GM12801 (cell line): ENCODE results near the gene TRIM38.

Experiments
- TF ChIP-seq, protein P1 (sequence below): IDR thresholded peaks from one replicate; pipeline ENCODE4 v1.5.1; 2011; ENCODE audit warnings: control low read depth; ENCODE audit not compliant: insufficient read length; ENCODE audit errors: extremely low read depth

The TRIM38 gene

DNA sequence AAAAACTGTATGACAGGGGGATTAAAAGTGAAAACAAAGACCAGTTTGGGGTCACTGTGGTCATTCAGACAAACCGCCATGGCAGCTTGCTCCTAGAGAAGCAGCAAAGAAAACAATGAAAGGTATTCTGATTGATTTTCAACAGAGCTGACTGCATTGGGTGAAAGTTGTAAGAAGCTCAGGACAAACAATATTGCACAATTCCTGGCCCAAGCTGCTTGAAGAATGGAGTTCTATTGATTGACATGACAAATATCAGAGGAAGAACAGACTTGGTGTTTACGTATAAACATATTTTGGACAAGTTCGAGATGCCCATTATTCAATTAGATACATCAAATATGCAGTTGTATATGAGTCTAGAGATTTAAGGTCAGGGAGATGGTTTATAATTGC, 62.0 kb downstream of the TRIM38 start:
- TF ChIP-seq, protein P1, sequence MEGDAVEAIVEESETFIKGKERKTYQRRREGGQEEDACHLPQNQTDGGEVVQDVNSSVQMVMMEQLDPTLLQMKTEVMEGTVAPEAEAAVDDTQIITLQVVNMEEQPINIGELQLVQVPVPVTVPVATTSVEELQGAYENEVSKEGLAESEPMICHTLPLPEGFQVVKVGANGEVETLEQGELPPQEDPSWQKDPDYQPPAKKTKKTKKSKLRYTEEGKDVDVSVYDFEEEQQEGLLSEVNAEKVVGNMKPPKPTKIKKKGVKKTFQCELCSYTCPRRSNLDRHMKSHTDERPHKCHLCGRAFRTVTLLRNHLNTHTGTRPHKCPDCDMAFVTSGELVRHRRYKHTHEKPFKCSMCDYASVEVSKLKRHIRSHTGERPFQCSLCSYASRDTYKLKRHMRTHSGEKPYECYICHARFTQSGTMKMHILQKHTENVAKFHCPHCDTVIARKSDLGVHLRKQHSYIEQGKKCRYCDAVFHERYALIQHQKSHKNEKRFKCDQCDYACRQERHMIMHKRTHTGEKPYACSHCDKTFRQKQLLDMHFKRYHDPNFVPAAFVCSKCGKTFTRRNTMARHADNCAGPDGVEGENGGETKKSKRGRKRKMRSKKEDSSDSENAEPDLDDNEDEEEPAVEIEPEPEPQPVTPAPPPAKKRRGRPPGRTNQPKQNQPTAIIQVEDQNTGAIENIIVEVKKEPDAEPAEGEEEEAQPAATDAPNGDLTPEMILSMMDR, result no peak

DNA sequence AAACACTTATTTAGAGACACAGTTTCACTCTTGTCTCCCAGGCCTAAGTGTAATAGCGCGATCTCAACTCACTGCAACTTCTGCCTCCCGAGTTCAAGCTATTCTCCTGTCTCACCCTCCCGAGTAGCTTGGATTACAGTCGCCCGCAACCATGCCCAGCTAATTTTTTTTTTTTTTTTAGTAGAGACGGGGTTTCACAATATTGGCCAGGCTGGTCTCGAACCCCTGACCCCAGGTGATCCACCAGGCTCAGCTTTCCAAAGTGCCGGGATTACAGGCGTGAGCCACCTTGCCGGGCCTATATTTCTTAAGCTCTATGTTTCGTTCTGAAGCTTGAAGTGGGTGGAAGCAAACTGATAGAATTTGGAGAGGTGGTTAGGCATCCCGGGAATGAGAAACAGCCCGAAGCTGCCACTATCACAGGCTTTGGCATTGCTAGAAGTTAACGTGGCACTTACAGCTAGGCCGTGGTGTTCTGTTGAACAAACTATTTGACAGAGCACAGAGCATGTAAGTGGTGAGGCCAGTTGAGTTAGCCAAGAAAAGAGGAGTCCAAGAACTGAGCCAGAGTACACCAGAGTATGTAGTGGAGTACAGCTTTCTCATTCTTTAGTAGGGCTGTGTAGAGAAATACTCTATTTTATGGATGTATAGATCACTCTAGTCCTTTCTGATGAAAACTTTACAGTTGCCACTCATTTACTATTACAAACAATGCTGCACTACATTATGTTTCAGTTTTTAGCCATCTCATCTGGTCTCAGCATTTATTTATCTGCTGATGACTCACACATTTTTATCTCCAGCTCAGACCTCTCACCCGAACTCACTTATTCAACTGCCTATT, 62.7 kb downstream of the TRIM38 start:
- TF ChIP-seq, protein P1, result no peak

DNA sequence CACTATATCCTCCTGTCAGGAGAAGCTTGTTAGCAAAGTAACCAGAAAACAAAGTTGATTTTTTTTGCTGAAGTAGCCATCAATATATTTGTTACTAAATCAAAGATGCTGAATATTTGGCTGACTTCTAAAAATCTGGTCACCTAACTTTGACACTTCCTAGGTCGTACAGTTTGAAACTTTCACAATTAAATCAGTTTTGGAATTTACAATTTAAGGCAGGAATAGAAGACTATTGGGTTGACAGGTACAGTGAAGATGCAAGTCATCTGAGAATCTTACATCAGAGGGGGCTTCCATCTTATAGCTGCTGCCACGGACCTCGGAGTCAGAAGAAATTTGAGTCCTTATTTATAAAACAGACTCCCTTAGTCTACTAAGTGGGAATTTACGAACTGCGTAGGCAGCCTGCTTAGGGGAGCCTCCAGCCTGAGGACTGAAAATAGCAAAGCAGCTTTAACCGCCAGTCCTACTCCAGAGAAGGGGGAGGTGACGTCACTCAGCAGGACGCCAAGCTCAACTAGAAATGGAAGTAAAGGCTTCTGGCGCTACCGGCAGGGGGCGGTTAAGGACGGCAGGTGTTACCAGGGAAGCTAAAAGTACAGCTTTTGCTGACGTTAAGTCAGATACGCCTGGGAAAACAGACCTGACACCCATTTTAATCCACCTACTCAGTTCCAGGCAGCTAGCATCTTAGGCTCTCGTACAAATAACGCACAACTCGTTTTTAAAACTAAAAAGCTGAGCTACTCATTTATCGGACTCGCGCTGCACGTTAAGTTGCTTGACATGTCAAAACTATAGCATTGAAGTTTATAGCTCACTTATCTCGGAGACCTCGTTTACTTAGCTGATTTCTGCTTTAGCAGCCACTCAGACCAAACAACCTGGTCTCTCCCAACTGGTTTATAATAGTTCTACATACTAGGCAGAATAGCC, 63.6 kb downstream of the TRIM38 start:
- TF ChIP-seq, protein P1, result peak; percentile 62

DNA sequence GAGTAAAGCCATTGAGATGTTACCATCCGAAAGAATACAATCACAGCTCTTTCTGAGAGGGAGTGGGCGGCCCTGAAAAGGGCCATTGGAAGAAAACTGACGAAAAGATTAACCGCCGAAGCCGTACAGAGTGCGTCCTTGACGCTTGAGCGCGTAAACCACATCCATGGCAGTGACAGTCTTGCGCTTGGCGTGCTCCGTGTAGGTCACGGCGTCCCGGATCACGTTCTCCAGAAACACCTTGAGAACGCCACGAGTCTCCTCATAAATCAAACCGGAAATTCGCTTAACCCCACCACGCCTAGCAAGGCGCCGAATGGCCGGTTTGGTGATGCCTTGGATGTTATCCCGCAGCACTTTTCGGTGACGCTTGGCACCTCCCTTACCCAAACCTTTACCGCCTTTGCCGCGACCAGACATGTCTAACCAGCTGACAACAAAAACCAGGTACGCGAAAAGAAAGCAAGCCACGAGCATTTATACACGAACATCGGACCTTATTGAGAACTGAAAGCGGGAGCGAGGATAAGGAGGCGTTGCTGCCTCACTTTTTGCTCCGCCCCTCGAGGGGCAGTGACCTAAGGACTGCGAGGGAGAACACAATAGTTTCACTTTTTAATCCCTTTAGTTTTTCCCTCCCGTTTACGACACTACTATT, 64.4 kb downstream of the TRIM38 start:
- TF ChIP-seq, protein P1, result no peak

DNA sequence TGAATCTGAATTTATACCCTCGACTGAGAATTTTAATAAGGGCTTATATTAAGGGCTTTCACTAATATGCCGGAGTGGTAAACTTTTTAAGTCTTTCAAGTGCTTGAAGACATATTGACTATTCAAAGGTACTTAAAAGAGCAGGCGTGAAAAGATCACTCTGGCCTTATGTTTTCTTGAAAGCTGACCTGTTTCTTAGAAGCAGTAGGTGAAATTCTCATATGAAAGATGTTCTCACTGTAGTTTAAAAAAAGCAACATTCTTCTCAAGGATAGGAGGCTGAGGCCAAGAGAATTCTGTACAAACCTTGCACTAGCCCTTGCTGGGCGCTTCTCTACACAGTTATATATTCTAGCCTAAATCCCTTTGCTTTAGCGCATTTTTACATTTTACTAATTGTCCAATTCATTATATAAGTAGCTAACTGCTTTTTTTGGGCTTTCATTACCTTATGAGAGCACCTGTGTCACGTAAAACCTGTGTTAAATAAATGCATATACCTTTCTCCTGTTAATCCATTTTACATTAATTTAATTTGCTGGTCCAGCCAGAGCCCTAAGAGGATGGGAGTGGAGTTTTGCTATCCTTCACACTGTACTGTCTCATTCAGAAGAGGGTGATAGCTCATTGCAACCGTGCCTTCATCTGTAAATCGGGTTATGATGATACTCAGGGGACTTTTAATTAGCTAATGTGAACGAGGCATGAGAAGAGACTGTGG, 65.0 kb downstream of the TRIM38 start:
- TF ChIP-seq, protein P1, result no peak

DNA sequence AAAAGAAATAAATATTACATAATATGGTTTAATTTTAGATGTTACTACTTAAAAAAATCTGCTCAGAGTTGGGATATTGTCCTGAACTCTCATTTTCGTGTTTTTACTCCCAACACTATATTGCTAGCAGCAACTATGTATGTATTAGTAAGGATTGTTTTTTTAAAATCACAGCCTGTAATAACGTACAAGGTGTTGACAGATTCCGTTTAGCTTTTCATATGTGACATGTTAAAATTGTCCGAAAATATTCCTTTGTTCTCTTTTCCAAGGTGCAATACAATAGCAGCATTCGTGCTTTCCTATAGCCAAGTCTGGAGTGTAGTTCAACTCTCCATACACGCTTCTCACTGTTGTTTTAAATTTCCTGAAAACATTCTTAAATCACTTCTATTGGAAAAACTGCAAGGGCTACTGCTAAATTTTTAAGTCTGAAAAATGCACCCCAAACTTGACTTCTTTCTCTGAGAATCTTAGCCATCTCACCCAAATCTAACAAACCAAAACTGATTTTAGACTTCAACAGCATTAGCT, 65.7 kb downstream of the TRIM38 start:
- TF ChIP-seq, protein P1, result no peak
